Dermis microvascular lymphatic vessel endothelial cell (primary cell): ENCODE measurements around the gene VPS54. TPM values are rescaled to one million over a fixed set of nuclear protein-coding genes. Genes with fewer than 3 reads are reported as not detected.

Experiments used
- DNase-seq, 2 donors: peaks; one replicate each; pipeline versions ENCODE4 v3.0.0 to v3.0.0-alpha.2; 2010; ENCODE audit warnings: low read depth in 2 of 2
- total RNA-seq: library from RNA; depleted of rRNA; stranded (reverse); fragments of >200 nt; gene quantifications from 2 replicates; pipeline ENCODE4 v1.2.1, GENCODE V29; 2014

The VPS54 gene
- total RNA-seq, 1 donor from 2014 or later, result 15.5 TPM

GRCh38 chr2:63844616-63845015 lies 174.6 kb downstream of the VPS54 start:
- DNase-seq, result no peak

- no peak for DNase-seq
These were observed 175.4 kb downstream of the VPS54 start for GRCh38 chr2:63843791-63844190.

GRCh38 chr2:63843093-63843492 lies 176.1 kb downstream of the VPS54 start:
- DNase-seq, result no peak

DNA sequence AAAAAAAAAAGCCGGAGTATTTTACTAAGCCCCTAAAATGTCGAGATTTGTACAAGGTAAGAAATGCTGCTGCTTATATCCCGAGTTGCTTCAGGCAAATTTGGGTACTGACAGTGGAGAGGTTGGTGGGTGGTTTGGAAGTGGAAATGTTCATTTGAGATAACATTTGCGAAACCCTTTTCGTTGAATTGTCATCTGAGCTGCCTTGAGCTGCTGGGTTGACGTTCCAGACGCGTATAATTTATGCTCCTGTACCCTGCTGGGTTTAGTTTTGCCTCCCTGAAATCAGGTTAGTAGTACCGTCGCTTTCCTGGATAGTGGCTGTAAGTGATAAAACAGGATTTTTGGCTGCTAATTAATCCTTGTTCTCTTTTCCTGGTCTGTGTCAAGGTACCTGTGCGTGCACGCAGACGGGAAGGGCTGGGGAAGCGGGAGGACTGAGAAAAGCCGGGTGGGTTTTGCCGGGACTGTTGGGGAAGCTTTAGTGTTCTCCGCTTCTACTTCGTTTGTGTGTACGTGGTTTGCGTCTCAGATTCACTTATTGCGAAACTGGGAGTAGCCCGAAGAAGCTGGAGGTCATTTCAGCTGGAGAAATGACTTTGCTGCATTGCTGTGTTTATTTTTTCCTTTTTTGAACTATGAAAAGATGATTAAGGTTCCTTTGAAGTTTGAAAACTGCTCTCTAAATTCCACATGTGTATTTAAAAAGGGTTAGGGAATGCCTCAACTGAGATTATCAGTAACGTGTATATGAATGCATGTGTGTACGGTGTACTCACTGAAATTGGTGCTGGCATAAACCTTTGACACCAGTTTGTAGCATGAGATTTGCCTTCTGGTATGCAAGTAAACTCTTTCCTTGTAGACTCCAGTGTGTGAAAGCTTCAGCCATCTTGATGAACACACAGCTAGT lies 176.8 kb downstream of the VPS54 start:
- peak in 1 of 2 donors; percentile 32 for DNase-seq

Other genes with a start within 250 kb of the VPS54 start
- 69.8 and 153 TPM in 2 replicates for gene UGP2, start 177.5 kb downstream of the VPS54 start, total RNA-seq
- 54.9 and 69.9 TPM in 2 replicates for gene PELI1, start 125.0 kb upstream of the VPS54 start, total RNA-seq